NT2/D1 (cell line): ENCODE results near the gene ZNF223.

Experiments used
- YY1 ChIP-seq: IDR thresholded peaks from 2 replicates; pipeline ENCODE4 v1.6.1; 2011; ENCODE audit not compliant: insufficient read length, insufficient read depth
- ZNF274 ChIP-seq: IDR thresholded peaks from 2 replicates; pipeline ENCODE4 v1.6.1; 2011; ENCODE audit warnings: mild to moderate bottlenecking, low read depth, low read length

DNA sequence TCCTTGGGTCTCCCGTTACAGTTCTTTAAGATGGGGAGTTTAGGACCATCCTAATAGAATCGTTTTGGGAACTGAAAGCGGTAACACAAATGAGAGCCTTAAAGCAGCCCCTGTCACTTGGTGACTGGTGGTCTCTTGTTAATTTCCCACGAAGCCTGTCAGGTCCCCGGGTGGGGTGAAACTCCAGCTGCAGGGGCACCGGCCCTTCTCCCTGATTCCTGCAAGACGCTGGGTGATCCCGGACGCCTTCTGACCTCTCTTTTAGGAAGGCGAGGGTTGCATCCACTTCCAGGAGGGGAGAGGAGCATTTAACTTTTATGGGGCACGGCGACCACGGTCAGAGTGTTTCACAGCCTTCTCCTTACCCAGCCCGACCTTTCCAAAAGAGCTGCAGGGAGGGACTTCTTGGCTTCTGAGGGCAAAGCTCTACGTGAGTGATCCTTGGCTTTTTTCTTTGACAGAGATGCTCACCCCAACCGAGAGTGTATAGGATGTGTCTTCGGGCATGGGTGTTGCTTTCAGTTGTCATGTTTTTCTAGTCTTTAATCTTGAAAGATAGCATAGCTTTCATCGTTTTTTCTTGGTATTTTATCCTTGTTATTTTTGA, 62.1 kb downstream of the ZNF223 start:
- no peak for TF ChIP-seq YY1
- no peak for TF ChIP-seq ZNF274
